ENCODE data around the gene DCAF4L1.

The DCAF4L1 gene, protein sequence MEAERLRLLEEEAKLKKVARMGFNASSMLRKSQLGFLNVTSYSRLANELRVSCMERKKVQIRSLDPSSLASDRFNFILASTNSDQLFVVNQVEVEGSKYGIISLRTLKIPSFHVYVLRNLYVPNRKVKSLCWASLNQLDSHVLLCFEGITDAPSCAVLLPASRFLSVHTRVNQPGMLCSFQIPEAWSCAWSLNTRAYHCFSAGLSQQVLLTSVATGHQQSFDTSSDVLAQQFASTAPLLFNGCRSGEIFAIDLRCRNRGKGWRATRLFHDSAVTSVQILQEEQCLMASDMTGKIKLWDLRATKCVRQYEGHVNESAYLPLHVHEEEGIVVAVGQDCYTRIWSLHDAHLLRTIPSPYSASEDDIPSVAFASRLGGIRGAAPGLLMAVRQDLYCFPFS

DNA sequence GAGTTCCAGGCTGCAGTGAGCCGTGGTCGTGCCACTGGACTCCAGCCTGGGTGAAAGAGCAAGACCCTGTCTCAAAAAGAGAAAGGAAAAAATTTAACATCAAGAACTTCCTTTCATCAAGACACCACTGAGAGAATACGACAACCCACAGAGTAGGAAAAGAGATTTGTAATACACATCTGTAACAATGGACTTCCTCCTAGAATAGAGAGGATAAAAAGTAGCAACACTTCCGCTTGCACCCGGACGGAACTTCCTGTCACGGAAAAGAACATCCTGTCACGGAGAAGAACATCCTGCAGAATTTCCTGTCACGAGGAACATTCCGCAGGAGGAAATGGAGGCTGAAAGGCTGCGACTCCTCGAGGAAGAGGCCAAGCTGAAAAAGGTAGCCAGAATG, at the start of gene DCAF4L1:
Gene DCAF4L1, plus strand, starts transcription at position 301 of the 400 bp plus-strand sequence. Its CDS starts 37 bp downstream, at position 338.
- no peak for DNase-seq

DNA sequence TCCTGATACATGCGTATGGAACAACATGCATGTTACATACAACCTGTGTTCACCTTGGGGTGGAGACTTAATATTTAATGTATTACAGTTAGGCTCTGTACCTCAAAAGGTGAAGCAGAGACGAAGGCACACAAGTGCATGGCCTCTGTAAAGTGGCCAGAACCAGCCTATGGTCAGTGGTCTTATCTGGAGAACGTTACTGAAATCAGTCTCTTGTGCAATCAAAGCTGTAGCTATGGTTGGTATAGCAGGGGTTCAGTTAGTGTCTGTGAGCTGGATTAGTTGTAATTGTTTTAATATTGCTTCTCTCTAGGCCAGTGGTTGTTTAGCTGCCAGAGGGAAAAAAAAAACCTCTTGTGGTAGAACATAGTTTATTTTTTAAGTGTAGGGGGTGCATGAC, 48.6 kb upstream of the DCAF4L1 start:
- no peak for DNase-seq

DNA sequence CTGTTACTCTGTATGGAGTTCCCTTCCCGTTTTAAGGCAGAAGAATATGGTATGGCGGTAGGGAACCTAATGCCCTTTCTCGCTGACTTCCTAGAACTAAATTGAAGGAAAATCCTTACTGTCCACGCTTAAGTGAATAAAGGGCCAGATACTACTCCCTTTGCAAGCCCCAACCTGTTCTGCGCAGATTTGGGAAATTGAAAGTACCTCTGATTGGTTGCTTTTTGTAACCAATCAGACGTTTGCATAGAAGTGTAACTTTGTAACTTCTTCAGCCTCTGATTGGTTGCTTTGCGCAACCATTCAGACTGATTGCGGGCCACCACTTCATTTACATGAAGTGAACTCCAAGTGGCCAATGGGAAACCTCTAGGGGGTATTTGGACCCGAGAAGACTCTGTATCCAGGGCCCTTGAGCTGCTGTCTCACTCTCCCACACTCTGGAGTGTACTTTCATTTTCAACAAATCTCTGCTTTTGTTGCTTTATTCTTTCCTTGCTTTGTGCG, 47.5 kb upstream of the DCAF4L1 start:
- DNase-seq: no peak

DNA sequence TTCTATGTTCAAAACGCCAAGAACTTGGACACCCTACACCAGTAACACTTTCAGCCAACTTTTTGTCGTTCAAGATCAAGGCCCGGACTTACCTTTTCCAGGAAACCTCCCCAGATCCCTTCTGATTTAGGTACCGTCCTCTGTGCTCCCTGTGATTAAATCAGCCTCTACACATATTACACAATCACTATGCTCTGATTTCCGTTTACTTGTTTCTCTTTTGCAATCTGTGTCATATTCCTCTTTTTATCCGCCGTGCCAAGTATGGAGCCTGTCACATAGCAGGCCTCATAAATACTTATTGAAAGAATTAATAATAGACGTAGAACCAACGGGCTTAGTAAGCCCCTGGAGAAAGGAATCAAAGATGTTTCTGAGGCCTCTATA, 47.0 kb upstream of the DCAF4L1 start:
- DNase-seq: no peak

DNA sequence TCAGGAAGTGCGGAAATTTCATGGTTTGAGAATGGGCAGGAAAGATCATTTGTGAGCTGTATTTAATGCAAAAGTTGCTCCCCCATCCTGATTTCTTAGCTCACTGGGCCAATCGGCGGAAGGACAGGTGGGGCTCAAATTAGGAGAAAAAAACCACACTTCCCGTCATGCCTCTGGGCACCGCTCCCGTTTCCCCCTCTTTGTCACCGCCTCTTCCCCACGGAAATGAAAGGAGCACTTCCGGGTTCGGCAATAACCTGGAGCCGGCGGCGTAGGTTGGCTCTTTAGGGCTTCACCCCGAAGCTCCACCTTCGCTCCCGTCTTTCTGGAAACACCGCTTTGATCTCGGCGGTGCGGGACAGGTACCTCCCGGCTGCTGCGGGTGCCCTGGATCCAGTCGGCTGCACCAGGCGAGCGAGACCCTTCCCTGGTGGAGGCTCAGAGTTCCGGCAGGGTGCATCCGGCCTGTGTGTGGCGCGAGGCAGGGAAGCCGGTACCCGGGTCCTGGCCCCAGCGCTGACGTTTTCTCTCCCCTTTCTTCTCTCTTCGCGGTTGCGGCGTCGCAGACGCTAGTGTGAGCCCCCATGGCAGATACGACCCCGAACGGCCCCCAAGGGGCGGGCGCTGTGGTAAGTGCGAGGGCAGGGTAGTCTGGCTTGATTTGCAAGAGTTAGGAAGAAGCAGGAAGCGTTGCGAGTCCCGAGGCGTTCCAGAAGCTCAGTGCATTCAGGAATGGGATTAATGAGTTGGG, 46.5 kb upstream of the DCAF4L1 start, which contains the start of gene TMEM33:
Gene TMEM33, plus strand, starts transcription at position 529 of the 751 bp plus-strand sequence. Its CDS starts 56 bp downstream, at position 585.
- DNase-seq: peak; percentile 86

DNA sequence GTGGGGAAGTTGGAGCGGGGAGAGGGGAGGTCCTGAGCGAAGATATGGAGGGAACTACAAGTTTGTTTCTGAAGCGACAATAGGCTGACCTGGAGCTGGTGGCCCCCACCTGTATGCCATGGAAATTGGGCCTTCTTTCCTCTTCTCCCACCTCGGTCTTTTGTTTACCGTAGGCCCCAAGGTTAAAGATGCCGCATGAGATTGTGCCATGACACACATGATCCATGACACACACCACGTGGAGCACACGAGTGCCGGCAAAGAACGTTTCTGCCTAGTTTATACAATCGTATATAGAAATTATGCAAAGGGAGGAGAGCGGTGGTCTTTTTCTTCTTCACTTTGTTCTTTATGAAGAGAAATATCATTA, 45.9 kb upstream of the DCAF4L1 start:
- DNase-seq: no peak

DNA sequence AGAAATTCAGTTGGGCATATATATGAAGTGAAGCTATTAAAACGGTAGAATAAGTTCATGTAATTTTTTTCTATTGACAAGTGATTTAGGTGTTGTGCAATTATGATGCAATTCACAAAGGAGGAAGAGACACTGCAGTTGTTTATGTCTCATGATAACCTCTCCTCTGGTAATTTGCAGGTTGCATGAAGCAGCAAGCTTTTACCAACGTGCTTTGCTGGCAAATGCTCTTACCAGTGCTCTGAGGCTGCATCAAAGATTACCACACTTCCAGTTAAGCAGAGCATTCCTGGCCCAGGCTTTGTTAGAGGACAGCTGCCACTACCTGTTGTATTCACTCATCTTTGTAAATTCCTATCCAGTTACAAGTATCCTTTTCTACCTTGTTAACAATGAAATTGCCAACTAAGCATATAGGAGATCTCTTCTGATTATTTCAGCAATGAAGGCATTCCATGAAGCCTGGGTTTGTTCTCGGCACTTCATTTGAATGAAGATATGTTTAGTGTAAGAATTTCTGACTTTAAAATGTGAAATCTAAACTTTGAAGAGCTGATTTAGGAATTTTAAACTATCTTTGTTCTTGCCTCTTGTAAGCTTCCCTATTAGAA, 42.4 kb upstream of the DCAF4L1 start:
- DNase-seq: no peak

DNA sequence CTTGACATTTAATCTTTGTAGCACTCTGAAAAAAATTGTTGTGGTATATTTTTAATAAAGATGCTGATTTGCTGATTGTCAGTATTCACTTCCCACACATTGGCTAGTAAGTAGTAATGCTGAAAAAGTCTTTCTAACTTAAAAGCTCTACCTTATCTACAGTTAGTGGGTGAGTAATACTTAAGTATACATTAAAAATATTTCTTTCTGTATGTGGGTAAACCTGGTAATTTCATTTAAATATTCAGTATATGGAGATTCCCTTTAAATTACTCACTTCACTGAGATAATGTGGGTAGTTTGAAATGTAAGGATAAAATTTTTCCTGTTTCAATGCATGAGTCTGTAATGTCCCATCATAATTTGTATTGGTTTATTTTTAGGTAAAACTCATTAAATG, 40.7 kb upstream of the DCAF4L1 start:
- DNase-seq: no peak

DNA sequence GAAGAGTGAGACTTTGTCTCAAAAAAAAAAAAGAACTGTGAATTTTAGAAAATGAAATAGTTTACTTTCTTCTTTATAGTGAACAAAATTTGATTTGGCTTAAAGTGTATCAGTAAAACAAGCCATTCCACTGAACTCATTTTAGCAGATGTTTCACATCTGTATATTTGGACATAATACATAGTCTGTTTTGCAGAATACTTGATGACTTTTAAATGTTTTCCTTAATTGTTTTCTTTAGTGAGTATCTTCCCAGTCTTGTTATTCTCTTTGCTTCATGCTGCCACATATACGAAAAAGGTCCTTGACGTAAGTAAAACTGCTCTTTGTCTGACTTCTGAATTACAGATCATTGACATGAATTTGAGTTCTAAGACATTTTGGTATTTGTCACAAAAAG, 38.0 kb upstream of the DCAF4L1 start:
- DNase-seq: no peak

DNA sequence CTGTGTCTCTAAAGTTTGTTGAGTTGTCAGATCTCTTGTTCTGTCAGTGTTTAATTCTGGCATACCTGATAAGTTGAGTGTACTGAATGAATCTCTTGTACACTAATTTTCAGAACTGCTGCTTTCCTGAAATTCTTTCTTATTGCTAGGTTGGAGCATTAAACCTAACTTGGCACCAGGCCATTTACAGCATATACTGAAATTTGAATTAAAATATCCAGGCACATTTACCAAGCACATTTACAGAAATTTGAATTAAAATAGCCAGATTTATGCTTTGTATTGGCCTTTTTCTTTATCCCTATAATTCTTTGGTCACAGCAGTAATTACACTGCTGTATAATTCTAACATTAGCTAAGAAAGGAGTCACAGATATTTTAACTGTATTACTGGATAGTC, 37.5 kb upstream of the DCAF4L1 start:
- no peak for DNase-seq

DNA sequence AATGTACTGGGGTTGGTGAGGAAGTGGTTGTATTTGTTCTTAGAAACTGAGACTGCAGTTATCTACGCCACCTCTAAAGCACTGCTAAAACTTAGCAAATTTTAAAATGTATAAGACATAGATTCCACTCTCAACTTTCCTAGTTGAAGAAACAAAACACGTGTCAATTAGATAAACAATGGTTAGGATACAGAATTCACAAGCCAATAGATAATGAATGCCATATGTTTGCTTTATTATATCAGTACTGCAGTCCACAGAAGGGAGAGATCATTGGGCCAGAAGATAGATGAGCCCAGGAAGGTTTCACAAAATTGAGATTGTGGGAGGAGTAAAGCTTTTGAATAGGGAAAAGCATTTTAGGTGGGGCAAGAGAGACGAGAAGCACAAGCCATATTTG, 32.0 kb upstream of the DCAF4L1 start:
- DNase-seq: no peak

DNA sequence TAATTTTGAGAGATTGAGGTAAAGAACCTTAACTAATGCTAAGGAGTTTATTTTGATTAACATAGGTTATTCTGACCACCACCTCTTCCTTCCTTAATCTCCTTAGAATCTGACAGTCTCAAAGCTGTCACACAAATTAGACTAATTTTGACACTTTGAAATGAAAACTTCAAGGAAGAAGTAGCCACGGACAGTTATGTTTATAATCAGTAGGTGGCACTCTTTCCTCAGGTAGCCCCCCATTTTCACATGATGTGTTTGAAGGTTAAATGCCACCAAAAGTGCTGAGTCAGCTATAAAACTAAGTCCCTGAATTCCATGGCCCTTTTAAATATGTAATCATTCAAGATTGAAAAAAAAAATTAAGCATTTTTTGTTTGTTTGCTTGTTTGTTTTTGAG, 23.9 kb upstream of the DCAF4L1 start:
- DNase-seq: peak; percentile 26

DNA sequence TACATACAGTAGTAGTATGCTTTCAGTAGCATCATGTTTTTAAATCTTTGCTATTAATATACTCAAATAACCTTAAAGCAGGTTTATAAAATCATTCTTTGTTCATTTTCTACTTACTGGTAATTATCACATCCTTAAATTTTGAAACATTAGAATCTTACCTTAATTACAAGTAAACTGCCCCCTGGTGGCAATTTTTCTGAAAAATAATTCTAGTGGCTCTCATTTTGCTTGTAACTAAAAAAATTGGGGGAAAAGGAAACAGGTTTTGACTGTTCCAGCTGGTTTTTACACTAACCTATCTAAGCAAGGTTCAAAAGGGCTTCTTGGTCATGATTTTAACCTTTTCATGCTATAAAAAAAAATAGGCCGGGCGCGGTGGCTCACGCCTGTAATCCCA, 18.5 kb upstream of the DCAF4L1 start:
- DNase-seq: peak; percentile 16

DNA sequence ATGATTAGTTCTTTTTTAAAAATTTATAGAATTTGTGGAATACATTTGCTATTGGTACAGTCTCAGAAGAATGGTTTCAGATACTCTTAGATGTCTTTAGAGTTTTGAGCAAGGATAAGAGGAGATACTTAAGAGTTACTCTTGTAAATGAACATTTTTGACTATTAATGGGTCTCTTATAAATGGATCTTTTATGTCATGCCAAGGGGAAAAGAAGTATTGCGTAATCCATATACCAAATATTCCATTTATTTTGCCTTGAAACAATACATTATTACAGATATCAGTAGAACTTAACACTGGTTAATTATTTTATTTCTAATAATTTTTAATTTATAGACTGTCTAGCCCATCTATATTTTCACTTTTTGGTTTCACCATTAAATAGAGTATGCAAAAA, 17.2 kb upstream of the DCAF4L1 start:
- no peak for DNase-seq

DNA sequence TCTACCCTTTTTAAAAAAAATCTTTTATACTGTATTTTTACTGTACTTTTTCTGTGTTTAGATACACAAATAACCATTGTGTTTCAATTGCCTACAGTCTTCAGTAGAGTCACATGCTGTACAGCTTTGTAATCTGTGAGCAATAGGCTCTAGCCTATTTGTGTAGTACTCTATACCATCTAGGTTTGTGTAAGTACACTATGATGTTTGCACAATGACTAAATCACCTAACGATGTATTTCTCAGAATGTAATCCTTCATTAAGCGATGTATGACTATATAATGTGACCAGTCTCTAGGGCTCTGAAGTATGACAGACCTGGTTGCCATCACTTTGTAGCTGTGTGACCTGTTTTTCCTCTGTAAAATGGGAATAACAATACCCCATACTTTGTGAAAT, 14.2 kb upstream of the DCAF4L1 start:
- no peak for DNase-seq

DNA sequence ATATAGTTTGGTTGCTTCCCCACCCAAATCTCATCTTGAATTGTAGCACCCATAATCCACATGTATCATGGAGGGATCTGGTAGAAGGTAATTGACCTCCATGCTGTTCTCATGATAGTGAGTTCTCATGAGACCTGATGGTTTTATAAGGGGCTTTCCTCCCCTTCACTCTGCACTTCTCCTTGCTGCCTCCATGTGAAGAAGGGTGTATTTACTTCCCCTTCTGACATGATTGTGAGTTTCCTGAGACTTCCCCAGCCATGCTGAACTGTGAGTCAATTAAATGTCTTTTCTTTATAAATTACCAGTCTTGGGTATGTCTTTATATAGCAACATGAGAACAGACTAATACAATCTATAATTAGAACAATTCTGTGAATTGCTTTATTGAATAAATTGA, 11.9 kb upstream of the DCAF4L1 start:
- no peak for DNase-seq

DNA sequence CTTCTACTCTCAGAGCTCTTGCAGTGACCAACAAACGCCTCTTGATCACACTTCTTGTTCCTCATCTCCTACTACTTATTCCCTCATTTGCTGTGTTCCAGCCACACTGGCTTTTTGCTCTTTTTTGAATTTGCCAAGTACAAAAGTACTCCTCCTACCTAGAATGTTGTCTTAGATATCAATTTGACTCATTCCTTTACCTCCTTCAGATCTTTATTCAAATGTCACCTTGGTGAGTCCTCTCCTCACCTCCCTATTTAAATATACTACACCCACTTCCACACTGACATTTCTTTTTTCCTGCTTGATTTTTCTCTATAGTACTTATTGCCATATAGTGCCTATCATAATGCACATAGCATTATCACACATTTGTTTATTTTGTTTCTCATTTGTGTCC, 6.2 kb upstream of the DCAF4L1 start:
- DNase-seq: no peak

DNA sequence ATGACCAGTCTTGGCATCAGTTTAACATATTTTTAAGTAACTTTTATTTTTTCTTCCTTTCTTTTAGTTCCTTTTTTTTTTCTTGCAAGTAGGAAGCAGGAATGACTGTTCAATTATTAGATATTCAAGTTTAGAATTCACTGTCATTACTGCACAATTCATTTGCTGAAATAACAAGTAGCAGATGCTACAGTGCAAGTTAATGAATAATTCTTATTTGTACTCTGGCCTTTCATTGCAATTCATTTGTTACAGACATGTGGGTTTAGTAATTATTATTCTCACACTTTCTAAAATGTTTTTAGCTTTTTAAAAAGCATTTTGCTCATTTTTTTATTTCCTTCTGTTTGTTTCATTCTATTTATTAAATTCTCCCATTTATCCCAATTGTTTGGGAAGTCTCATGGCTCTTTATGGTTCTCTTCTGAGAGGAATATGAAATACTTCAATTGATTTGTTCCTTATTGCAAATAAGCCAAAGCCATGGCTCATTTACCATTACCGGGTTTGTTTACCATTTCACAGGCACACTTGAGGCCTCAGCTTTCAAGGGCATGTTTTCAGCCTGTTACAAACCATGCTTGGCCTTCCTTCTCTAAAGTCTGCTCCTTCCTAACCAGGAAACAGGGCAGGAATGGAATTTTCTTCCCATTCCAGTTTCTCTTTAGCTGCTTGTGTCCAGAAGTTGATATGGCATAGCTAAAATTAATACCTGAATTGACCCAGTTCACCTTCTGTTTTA, 4.6 kb upstream of the DCAF4L1 start:
- DNase-seq: no peak

DNA sequence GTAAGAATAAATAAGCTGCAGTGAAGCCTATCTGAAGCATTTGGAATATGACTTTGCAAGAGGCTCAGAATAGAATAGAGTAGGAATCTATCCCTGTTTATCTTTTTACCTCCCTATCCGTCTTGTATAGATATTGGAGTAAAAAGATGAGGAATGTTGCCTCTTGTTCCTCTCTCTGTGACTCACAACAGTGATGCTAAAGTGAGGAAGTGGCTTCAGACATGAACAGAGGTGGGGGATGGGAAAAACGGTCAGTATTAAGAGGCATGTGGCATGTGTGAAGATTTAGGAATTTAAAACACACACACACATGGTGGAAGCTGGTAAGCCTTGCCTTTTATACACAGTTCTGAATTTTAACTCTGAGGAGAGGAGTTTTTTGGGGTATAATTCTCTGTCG, 3.8 kb upstream of the DCAF4L1 start:
- no peak for DNase-seq

DNA sequence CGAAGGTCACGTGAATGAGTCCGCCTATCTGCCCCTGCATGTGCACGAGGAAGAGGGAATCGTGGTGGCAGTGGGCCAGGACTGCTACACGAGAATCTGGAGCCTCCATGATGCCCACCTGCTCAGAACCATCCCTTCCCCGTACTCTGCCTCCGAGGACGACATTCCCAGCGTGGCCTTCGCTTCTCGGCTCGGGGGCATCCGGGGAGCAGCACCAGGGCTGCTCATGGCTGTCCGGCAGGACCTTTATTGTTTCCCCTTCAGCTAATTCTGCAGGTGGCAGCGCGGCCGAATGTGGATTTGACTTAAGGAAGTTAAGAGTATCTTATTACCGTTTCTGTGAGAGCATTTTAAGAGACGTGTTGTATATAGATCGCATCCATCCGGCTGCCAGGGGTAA, 1.2 kb downstream of the DCAF4L1 start:
- no peak for DNase-seq

DNA sequence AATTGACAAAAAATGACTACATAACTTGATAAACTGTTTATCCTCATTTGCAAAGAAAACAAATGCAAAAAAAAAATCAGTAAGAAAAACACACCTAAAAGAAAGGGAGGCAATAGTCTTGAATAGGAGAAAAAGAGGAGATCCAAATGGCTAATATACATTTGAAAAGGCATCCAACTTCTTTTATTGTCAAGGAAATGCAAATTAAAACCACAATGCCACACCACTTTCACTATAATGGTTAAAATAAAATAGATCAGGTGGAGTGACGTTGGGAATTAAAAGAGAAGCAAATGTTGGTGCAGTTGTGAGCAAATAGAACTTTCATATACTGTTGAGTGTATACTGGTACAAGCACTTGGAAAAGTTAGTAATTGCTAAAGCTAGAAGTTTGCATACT, 3.6 kb downstream of the DCAF4L1 start:
- DNase-seq: no peak

DNA sequence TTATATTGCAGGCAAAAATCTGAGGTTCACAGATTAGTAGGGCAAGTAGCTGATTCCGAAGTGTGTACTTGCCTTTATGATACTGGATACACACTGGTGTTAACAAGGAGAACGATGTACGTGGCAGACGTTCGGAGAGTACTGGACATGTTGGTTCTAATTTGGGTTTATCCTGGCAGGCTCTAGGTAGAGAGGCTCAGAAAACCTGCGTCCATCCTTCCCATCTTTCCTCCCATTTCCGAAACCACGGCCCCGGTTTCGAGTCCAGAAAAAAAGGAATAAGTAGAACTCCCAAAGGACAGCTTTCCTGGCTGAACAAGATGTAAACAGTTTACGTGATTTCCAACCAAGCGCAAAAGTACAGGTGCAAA, 8.4 kb downstream of the DCAF4L1 start:
- DNase-seq: no peak
